B cell (primary cell): ENCODE measurements around the gene ZNF648. TPM values are rescaled to one million over a fixed set of nuclear protein-coding genes. Genes with fewer than 3 reads are reported as not detected.

Experiments
- ATAC-seq: fragments of 200-7000 bp; cut with Tn5 transposase; one replicate; pipeline ENCODE4 v1.10.0; 2021; ENCODE audit warnings: low read depth, mild to moderate bottlenecking, moderate number of reproducible peaks, moderate library complexity
- CTCF ChIA-PET: fragments of 350-600 bp; sonication (Branson Sonifier 250); formaldehyde crosslinking; loops from one replicate; lab custom pipeline; 2021; ENCODE audit warnings: antibody characterized with exemption, inconsistent platforms; lab: Charles Lee
- POLR2A ChIA-PET: fragments of 350-600 bp; sonication (Branson Sonifier 250); formaldehyde crosslinking; loops from one replicate; lab custom pipeline; 2021; ENCODE audit warnings: antibody characterized with exemption; lab: Charles Lee
- DNase-seq: peaks from one replicate; pipeline ENCODE4 v3.0.0; 2013
- H2AFZ ChIP-seq: 2 replicates; pipeline ENCODE4 v1.6.1; 2012; ENCODE audit warnings: mild to moderate bottlenecking, low read depth, low read length; ENCODE audit not compliant: insufficient read depth, poor library complexity, severe bottlenecking
- H3K27ac ChIP-seq, 2 donors: 1 replicate in 1 of 2; 2 replicates in 1 of 2; pipeline ENCODE4 v1.5.1; 2012 to 2013; ENCODE audit warnings: low read length in 2 of 2, mild to moderate bottlenecking in 2 of 2, moderate library complexity in 1 of 2
- H3K27me3 ChIP-seq, 4 experiments: fragments of 200-600 bp in 1 of 4; sonication (generic) in 1 of 4; replicated peaks in 1 of 4; 1 replicate in 2 of 4; 2 replicates in 2 of 4; pipeline versions ENCODE4 v1.6.1 to v1.7.0; 2013 to 2016; ENCODE audit warnings: low read length in 3 of 4, mild to moderate bottlenecking in 2 of 4, mixed read lengths in 1 of 4, moderate library complexity in 1 of 4; ENCODE audit not compliant: insufficient read depth in 4 of 4, control insufficient read depth in 3 of 4; ENCODE audit errors: control extremely low read depth in 1 of 4
- H3K36me3 ChIP-seq, 2 experiments: replicated peaks in 1 of 2; 1 replicate in 1 of 2; 2 replicates in 1 of 2; pipeline versions ENCODE4 v1.6.1 to v1.7.1; 2013; ENCODE audit warnings: low read length in 1 of 2; ENCODE audit not compliant: insufficient read depth in 2 of 2, control insufficient read depth in 1 of 2; ENCODE audit errors: control extremely low read depth in 1 of 2, extremely low read depth in 1 of 2
- H3K4me1 ChIP-seq, 2 donors: fragments of 200-600 bp in 1 of 2; sonication (generic) in 1 of 2; 1 replicate in 1 of 2; 2 replicates in 1 of 2; pipeline versions ENCODE4 v1.5.1 to v1.6.1; 2013 to 2017; ENCODE audit warnings: low read length in 2 of 2; ENCODE audit not compliant: control insufficient read depth in 2 of 2, insufficient read depth in 2 of 2
- H3K4me2 ChIP-seq: replicated peaks from 2 replicates; pipeline ENCODE3; 2012; ENCODE audit warnings: mild to moderate bottlenecking, low read depth, low read length; ENCODE audit not compliant: poor library complexity, severe bottlenecking
- H3K4me3 ChIP-seq, 5 experiments: fragments of 200-600 bp in 1 of 5; sonication (generic) in 1 of 5; 1 replicate in 3 of 5; 2 replicates in 2 of 5; pipeline versions ENCODE4 v1.5.1 to v1.7.0; 2011 to 2016; ENCODE audit warnings: low read length in 4 of 5, mild to moderate bottlenecking in 4 of 5, low read depth in 2 of 5, control low read depth in 1 of 5, moderate library complexity in 1 of 5; ENCODE audit not compliant: insufficient read depth in 1 of 5; ENCODE audit errors: control extremely low read depth in 1 of 5, extremely low read depth in 1 of 5
- H3K79me2 ChIP-seq: fragments of 200-600 bp; sonication (generic); one replicate; pipeline ENCODE4 v1.6.0; 2016; ENCODE audit warnings: low read length; ENCODE audit not compliant: control insufficient read depth, insufficient read depth
- H3K9ac ChIP-seq: fragments of 200-600 bp; sonication (generic); 2 replicates; pipeline ENCODE4 v1.6.1; 2017; ENCODE audit warnings: mild to moderate bottlenecking, low read length, moderate library complexity
- H3K9me3 ChIP-seq, 3 donors: one replicate each; pipeline versions ENCODE4 v1.6.1 to v1.7.1; 2013; ENCODE audit warnings: low read length in 2 of 3; ENCODE audit not compliant: control insufficient read depth in 2 of 3, insufficient read depth in 1 of 3; ENCODE audit errors: control extremely low read depth in 1 of 3
- H4K20me1 ChIP-seq: 2 replicates; pipeline ENCODE4 v1.6.0; 2012; ENCODE audit warnings: mild to moderate bottlenecking, low read length; ENCODE audit not compliant: insufficient read depth, control insufficient read depth, poor library complexity, severe bottlenecking
- H3K27ac Mint-ChIP-seq: one replicate; pipeline ENCODE4 v1.8.0; 2021; ENCODE audit warnings: mixed read lengths
- H3K27me3 Mint-ChIP-seq: one replicate; pipeline ENCODE4 v1.8.0; 2021; ENCODE audit warnings: mixed read lengths
- H3K4me1 Mint-ChIP-seq: one replicate; pipeline ENCODE4 v1.8.0; 2021; ENCODE audit warnings: mixed read lengths
- H3K4me3 Mint-ChIP-seq: one replicate; pipeline ENCODE4 v1.8.0; 2021; ENCODE audit warnings: mixed read lengths
- H3K9me3 Mint-ChIP-seq: one replicate; pipeline ENCODE4 v1.8.0; 2022; ENCODE audit warnings: mixed read lengths; ENCODE audit not compliant: insufficient read depth
- CTCF ChIP-seq: fragments of 200-600 bp; IDR thresholded peaks from one replicate; pipeline ENCODE4 v1.8.0; 2022; ENCODE audit warnings: antibody characterized with exemption, mild to moderate bottlenecking
- EZH2 ChIP-seq: IDR thresholded peaks from 2 replicates; pipeline ENCODE4 v1.6.1; 2012; ENCODE audit warnings: borderline replicate concordance, low read depth, mild to moderate bottlenecking, moderate library complexity, low read length; ENCODE audit not compliant: insufficient read depth, poor library complexity, severe bottlenecking
- WGBS: methylation state at CpG from one replicate; pipeline ENCODE4 v1.1.5; 2013; ENCODE audit warnings: missing lambda C conversion rate; ENCODE audit not compliant: insufficient coverage; 5-methylcytosine and 5-hydroxymethylcytosine counted together
- intact Hi-C: fragments of 100-400 bp; cut with micrococcal nuclease; formaldehyde crosslinking; loops from one replicate; pipeline ENCODE4 v1.10.0; 2022
- polyA minus RNA-seq: library from RNA; depleted of rRNA, polyadenylated mRNA; stranded (reverse); fragments of >200 nt; gene quantifications from 2 replicates; pipeline ENCODE4 v1.2.3, GENCODE V29; 2012
- polyA plus RNA-seq: library from polyadenylated mRNA; depleted of rRNA; stranded (reverse); fragments of >200 nt; gene quantifications from 2 replicates; pipeline ENCODE4 v1.2.3, GENCODE V29; 2012
- total RNA-seq, 2 donors: library from RNA; stranded (reverse); fragments of 120-200 nt in 1 of 2; gene quantifications; 1 replicate in 1 of 2; 2 replicates in 1 of 2; pipeline versions ENCODE4 v1.2.3 to v1.2.4, GENCODE V29; 2013 to 2022

Gene ZNF648
- total RNA-seq (not detected in 2 replicates), polyA plus RNA-seq (not detected in 2 replicates), polyA minus RNA-seq (not detected in 2 replicates)
- total RNA-seq (2013) = 0.02 TPM

GRCh38 chr1:182061594-182061993 is at the start of gene ZNF648:
ZNF648 (minus strand) TSS chr1:182061712; CDS start chr1:182058010, 3,702 bp downstream.
- Mint-ChIP-seq H3K27ac (no peak within 1 kb of the TSS), H3K4me1 (no peaks in the 10 kb centered on the region), H3K9me3 (no peaks in the 10 kb centered on the region), H3K27me3 (peaks cover 56% of the 10 kb centered on the region), H3K4me3 (no peak within 1 kb of the TSS)
- Histone ChIP-seq H3K9me3 (no peaks in the 10 kb centered on the region), H3K79me2 (no peaks in the 10 kb centered on the region), H3K9ac (no peak within 1 kb of the TSS), H3K27me3 (peaks cover 0 to 42% (median 5%) of the 10 kb centered on the region in 4 experiments), H3K4me1 (no peaks in the 10 kb centered on the region), H3K4me3 (no peak within 1 kb of the TSS), H3K27ac (no peak within 1 kb of the TSS), H4K20me1 (no peaks in the 10 kb centered on the region), H2AFZ (no peak within 1 kb of the TSS), H3K36me3 (no peaks in the 10 kb centered on the region), H3K4me2 (no peak within 1 kb of the TSS)
- ATAC-seq (no peak), DNase-seq (no peak)
- intact Hi-C loops = no loop called here
- WGBS = 46% methylated on average over 4 of the region's 4 CpGs
- no peak for TF ChIP-seq EZH2
- no peak for TF ChIP-seq CTCF
- CTCF ChIA-PET = no interaction called here
- POLR2A ChIA-PET = no interaction called here

- intact Hi-C loops = no loop called here
- Histone ChIP-seq H3K4me3 (no peak overlapping the region), H3K79me2 (no peaks in the 10 kb centered on the region), H3K27me3 (peaks cover 0 to 20% (median 4%) of the 10 kb centered on the region in 4 experiments), H3K36me3 (no peaks in the 10 kb centered on the region), H2AFZ (no peak overlapping the region), H3K9me3 (peaks cover 0 to 3% (median 0%) of the 10 kb centered on the region in 3 donors), H3K9ac (no peak overlapping the region), H3K4me1 (no peaks in the 10 kb centered on the region), H3K27ac (no peak overlapping the region), H4K20me1 (no peaks in the 10 kb centered on the region), H3K4me2 (no peak overlapping the region)
- 91% methylated on average over 4 of the region's 6 CpGs for WGBS
- H3K4me1 Mint-ChIP-seq = no peaks in the 10 kb centered on the region
- ChIA-PET POLR2A (no interaction called here), CTCF (interaction anchor here (1.1 kb wide), 1 partner anchor 33 kb away, joined by 4 read pairs; no protein-coding TSS in a partner anchor)
- TF ChIP-seq CTCF (no peak), EZH2 (no peak)
- H3K4me3 Mint-ChIP-seq = no peak overlapping the region
- no peak overlapping the region for H3K27ac Mint-ChIP-seq
- peaks cover 7% of the 10 kb centered on the region for H3K9me3 Mint-ChIP-seq
- ATAC-seq = no peak
- DNase-seq = no peak
- peaks cover 52% of the 10 kb centered on the region for H3K27me3 Mint-ChIP-seq
These were observed 49.1 kb upstream of the ZNF648 start for GRCh38 chr1:182110635-182111034.
